NCI-H2171 (cell line): ENCODE results near the gene ERC2.

Experiments
- DNase-seq: peaks from one replicate; lab custom pipeline; 2025; lab: John Stamatoyannopoulos, UW

Gene ERC2

GRCh38 chr3:55923626-55924025 lies 544.6 kb downstream of the ERC2 start:
- no peak for DNase-seq

GRCh38 chr3:55923207-55923606 lies 545.1 kb downstream of the ERC2 start:
- DNase-seq, result no peak

- DNase-seq, result no peak
These were observed 555.4 kb downstream of the ERC2 start for GRCh38 chr3:55912880-55913279.

- no peak for DNase-seq
These were observed 557.0 kb downstream of the ERC2 start for GRCh38 chr3:55911266-55911665.

- DNase-seq, result no peak
These were observed 557.7 kb downstream of the ERC2 start for GRCh38 chr3:55910543-55910942.

- DNase-seq, result no peak
These were observed 558.9 kb downstream of the ERC2 start for GRCh38 chr3:55909373-55909772.

GRCh38 chr3:55907616-55908015 lies 560.7 kb downstream of the ERC2 start:
- DNase-seq, result no peak

- no peak for DNase-seq
These were observed 561.4 kb downstream of the ERC2 start for GRCh38 chr3:55906896-55907295.

GRCh38 chr3:55904716-55905115 lies 563.6 kb downstream of the ERC2 start:
- DNase-seq, result no peak

GRCh38 chr3:55903680-55904079 lies 564.6 kb downstream of the ERC2 start:
- DNase-seq, result no peak

GRCh38 chr3:55902221-55902900 lies 565.9 kb downstream of the ERC2 start:
- no peak for DNase-seq

GRCh38 chr3:55899887-55900286 lies 568.4 kb downstream of the ERC2 start:
- DNase-seq, result no peak

GRCh38 chr3:55897573-55898224 lies 570.6 kb downstream of the ERC2 start:
- DNase-seq, result no peak

- DNase-seq, result no peak
These were observed 572.2 kb downstream of the ERC2 start for GRCh38 chr3:55895897-55896566.

GRCh38 chr3:55894605-55895004 lies 573.7 kb downstream of the ERC2 start:
- DNase-seq, result no peak

- no peak for DNase-seq
These were observed 575.1 kb downstream of the ERC2 start for GRCh38 chr3:55893045-55893664.

- no peak for DNase-seq
These were observed 577.2 kb downstream of the ERC2 start for GRCh38 chr3:55891106-55891505.

- no peak for DNase-seq
These were observed 579.9 kb downstream of the ERC2 start for GRCh38 chr3:55888282-55888885.

GRCh38 chr3:55885721-55886120 lies 582.5 kb downstream of the ERC2 start:
- DNase-seq, result no peak

GRCh38 chr3:55884491-55885285 lies 583.6 kb downstream of the ERC2 start:
- no peak for DNase-seq

GRCh38 chr3:55884066-55884465 lies 584.2 kb downstream of the ERC2 start:
- DNase-seq, result no peak

- DNase-seq, result no peak
These were observed 586.3 kb downstream of the ERC2 start for GRCh38 chr3:55882006-55882405.
